H1 (cell line): Measurements from ENCODE around the gene ANO2. TPM values are rescaled to one million over a fixed set of nuclear protein-coding genes. Genes with fewer than 3 reads are reported as not detected.

Experiments
- CTCF ChIA-PET: fragments of 300-600 bp; sonication (Branson Sonifier 250); formaldehyde crosslinking; loops from one replicate; lab custom pipeline; 2021; ENCODE audit not compliant: partially characterized antibody; lab: Charles Lee
- POLR2A ChIA-PET: fragments of 300-600 bp; sonication (Branson Sonifier 250); formaldehyde crosslinking; loops from one replicate; lab custom pipeline; 2021; ENCODE audit warnings: inconsistent platforms; ENCODE audit not compliant: partially characterized antibody; lab: Charles Lee
- DNase-seq, 2 experiments: peaks; one replicate each; pipeline versions ENCODE4 v3.0.0 to v3.0.0-alpha.2; 2010 to 2022; ENCODE audit warnings: low spot score in 2 of 2, low read depth in 1 of 2, mixed read lengths in 1 of 2
- FAIRE-seq: peaks from 2 replicates; lab custom pipeline; 2011; peaks lifted over from hg19 to GRCh38; lab: Jason Lieb, UNC
- H2AFZ ChIP-seq: 2 replicates; pipeline ENCODE4 v1.8.1; 2012; ENCODE audit warnings: low read length, inconsistent platforms
- H2AK5ac ChIP-seq: 2 replicates; pipeline ENCODE4 v1.6.1; 2013; ENCODE audit warnings: low read depth, low read length
- H2BK120ac ChIP-seq: replicated peaks from 2 replicates; pipeline ENCODE3; 2013; ENCODE audit warnings: low read depth, low read length, inconsistent platforms
- H2BK12ac ChIP-seq: 2 replicates; pipeline ENCODE4 v1.6.1; 2013; ENCODE audit warnings: low read depth, low read length
- H2BK15ac ChIP-seq: 2 replicates; pipeline ENCODE4 v1.6.1; 2013; ENCODE audit warnings: low read length
- H2BK20ac ChIP-seq: 2 replicates; pipeline ENCODE4 v1.6.1; 2013; ENCODE audit warnings: low read length
- H2BK5ac ChIP-seq: 2 replicates; pipeline ENCODE4 v1.6.1; 2013; ENCODE audit warnings: low read depth, low read length
- H3K14ac ChIP-seq: 2 replicates; pipeline ENCODE4 v1.6.1; 2013; ENCODE audit warnings: inconsistent platforms; ENCODE audit not compliant: insufficient read length
- H3K18ac ChIP-seq: 2 replicates; pipeline ENCODE4 v1.6.1; 2013; ENCODE audit warnings: low read length; ENCODE audit errors: extremely low read depth
- H3K23ac ChIP-seq: 2 replicates; pipeline ENCODE4 v1.6.1; 2013; ENCODE audit warnings: inconsistent platforms; ENCODE audit not compliant: insufficient read length
- H3K23me2 ChIP-seq: 2 replicates; pipeline ENCODE4 v1.6.1; 2013; ENCODE audit warnings: low read depth, low read length
- H3K27ac ChIP-seq: 2 replicates; pipeline ENCODE4 v1.6.1; 2011; ENCODE audit warnings: low read depth, low read length, inconsistent platforms
- H3K27me3 ChIP-seq, 4 experiments: replicated peaks in 1 of 4; 1 replicate in 1 of 4; 2 replicates in 3 of 4; pipeline versions ENCODE4 v1.6.1 to v1.8.1; 2011 to 2013; ENCODE audit warnings: low read length in 3 of 4, mild to moderate bottlenecking in 3 of 4, inconsistent platforms in 2 of 4, mixed read lengths in 2 of 4, moderate library complexity in 1 of 4; ENCODE audit not compliant: control insufficient read depth in 3 of 4, insufficient read depth in 3 of 4; ENCODE audit errors: extremely low read depth in 1 of 4
- H3K36me3 ChIP-seq, 4 experiments: 2 replicates each; pipeline versions ENCODE4 v1.6.1 to v1.8.1; 2011 to 2013; ENCODE audit warnings: mild to moderate bottlenecking in 4 of 4, low read length in 3 of 4, moderate library complexity in 2 of 4, control low read depth in 1 of 4, inconsistent platforms in 1 of 4; ENCODE audit not compliant: insufficient read depth in 4 of 4, control insufficient read depth in 2 of 4
- H3K4ac ChIP-seq: replicated peaks from 2 replicates; pipeline ENCODE3; 2013; ENCODE audit warnings: low read length, low read depth, mixed read lengths, inconsistent platforms; ENCODE audit not compliant: insufficient read length
- H3K4me1 ChIP-seq, 4 experiments: replicated peaks in 1 of 4; 1 replicate in 1 of 4; 2 replicates in 3 of 4; pipeline versions ENCODE4 v1.6.1 to v1.8.1; 2011 to 2013; ENCODE audit warnings: low read length in 3 of 4, inconsistent platforms in 2 of 4, mixed read lengths in 1 of 4; ENCODE audit not compliant: insufficient read depth in 4 of 4, control insufficient read depth in 3 of 4
- H3K4me2 ChIP-seq, 2 experiments: 2 replicates each; pipeline versions ENCODE4 v1.6.1 to v1.8.1; 2011 to 2013; ENCODE audit warnings: low read depth in 2 of 2, low read length in 2 of 2, control low read depth in 1 of 2, inconsistent platforms in 1 of 2, mild to moderate bottlenecking in 1 of 2; ENCODE audit not compliant: insufficient read depth in 1 of 2
- H3K4me3 ChIP-seq, 4 experiments: fragments of 200-600, 300-600 bp in 1 of 4; sonication (generic), shearing (Covaris generic), sonication (Bioruptor Twin) in 1 of 4; 2 replicates each; pipeline versions ENCODE4 v1.5.1 to v1.8.1; 2011 to 2016; ENCODE audit warnings: low read length in 4 of 4, low read depth in 3 of 4, control low read depth in 2 of 4, inconsistent platforms in 2 of 4, mild to moderate bottlenecking in 2 of 4, mixed read lengths in 1 of 4, moderate library complexity in 1 of 4; ENCODE audit not compliant: insufficient read depth in 2 of 4; ENCODE audit errors: extremely low read depth in 1 of 4
- H3K56ac ChIP-seq: replicated peaks from 2 replicates; pipeline ENCODE3; 2013; ENCODE audit warnings: low read depth, mild to moderate bottlenecking, mixed read lengths, low read length, inconsistent platforms; ENCODE audit not compliant: insufficient read length
- H3K79me1 ChIP-seq: 2 replicates; pipeline ENCODE4 v1.6.1; 2013; ENCODE audit warnings: low read depth, low read length, control low read depth
- H3K79me2 ChIP-seq, 2 experiments: 2 replicates each; pipeline versions ENCODE4 v1.6.1 to v1.8.1; 2012 to 2013; ENCODE audit warnings: low read length in 2 of 2, mild to moderate bottlenecking in 2 of 2, inconsistent platforms in 1 of 2; ENCODE audit not compliant: insufficient read depth in 2 of 2, control insufficient read depth in 1 of 2
- H3K9ac ChIP-seq, 4 experiments: replicated peaks in 1 of 4; 1 replicate in 1 of 4; 2 replicates in 3 of 4; pipeline versions ENCODE4 v1.6.1 to v1.8.1; 2011 to 2013; ENCODE audit warnings: low read depth in 3 of 4, low read length in 3 of 4, control low read depth in 2 of 4, mild to moderate bottlenecking in 2 of 4, moderate library complexity in 2 of 4, inconsistent platforms in 1 of 4; ENCODE audit errors: extremely low read depth in 1 of 4
- H3K9me3 ChIP-seq, 2 experiments: 2 replicates each; pipeline versions ENCODE4 v1.6.1 to v1.8.1; 2012 to 2013; ENCODE audit warnings: mild to moderate bottlenecking in 2 of 2, moderate library complexity in 2 of 2, control low read depth in 1 of 2, inconsistent platforms in 1 of 2, low read depth in 1 of 2, low read length in 1 of 2, mixed read lengths in 1 of 2; ENCODE audit not compliant: insufficient read depth in 2 of 2
- H4K20me1 ChIP-seq, 2 experiments: replicated peaks in 1 of 2; 2 replicates each; pipeline versions ENCODE3 to v1.8.1; 2011 to 2013; ENCODE audit warnings: inconsistent platforms in 2 of 2, low read length in 2 of 2, mild to moderate bottlenecking in 1 of 2; ENCODE audit not compliant: insufficient read depth in 2 of 2, control insufficient read depth in 1 of 2
- H4K5ac ChIP-seq: 2 replicates; pipeline ENCODE4 v1.6.1; 2013; ENCODE audit warnings: low read length, low read depth, mixed read lengths, inconsistent platforms; ENCODE audit not compliant: insufficient read length
- H4K8ac ChIP-seq: 2 replicates; pipeline ENCODE4 v1.8.0; 2013; ENCODE audit warnings: mild to moderate bottlenecking, moderate library complexity, low read length, inconsistent platforms; ENCODE audit not compliant: insufficient read depth; ENCODE audit errors: extremely low read depth
- H4K91ac ChIP-seq: replicated peaks from 2 replicates; pipeline ENCODE3; 2013; ENCODE audit warnings: low read length, mixed read lengths, inconsistent platforms; ENCODE audit not compliant: insufficient read length
- BRCA1 ChIP-seq: IDR thresholded peaks from 2 replicates; pipeline ENCODE4 v1.6.1; 2012; ENCODE audit warnings: low read depth, low read length, improper control_type of control experiment
- CBX5 ChIP-seq: fragments of 300-800, 300-1000 bp; sonication (generic); IDR thresholded peaks from 2 replicates; pipeline ENCODE4 v1.7.1; 2016; ENCODE audit warnings: antibody characterized with exemption, low read length, low read depth
- CHD2 ChIP-seq: IDR thresholded peaks from 2 replicates; pipeline ENCODE4 v1.6.1; 2012; ENCODE audit warnings: low read length, improper control_type of control experiment
- PHF8 ChIP-seq: fragments of 200-600 bp; sonication (generic); conservative IDR thresholded peaks from 2 replicates; pipeline ENCODE4 v1.7.1; 2012; ENCODE audit warnings: low read depth, mild to moderate bottlenecking, inconsistent platforms, low read length, moderate library complexity
- POLR2A ChIP-seq, 2 experiments: IDR thresholded peaks; 1 replicate in 1 of 2; 2 replicates in 1 of 2; pipeline ENCODE4 v1.6.1; 2011; ENCODE audit warnings: low read depth in 2 of 2, low read length in 2 of 2, mild to moderate bottlenecking in 2 of 2; ENCODE audit errors: control extremely low read depth in 1 of 2
- RAD21 ChIP-seq, 2 experiments: IDR thresholded peaks in 1 of 2; conservative IDR thresholded peaks in 1 of 2; 2 replicates each; pipeline ENCODE4 v1.6.1; 2011; ENCODE audit warnings: low read depth in 2 of 2, low read length in 2 of 2, improper control_type of control experiment in 1 of 2, inconsistent platforms in 1 of 2, mild to moderate bottlenecking in 1 of 2, moderate library complexity in 1 of 2
- SAP30 ChIP-seq: fragments of 300-600 bp; sonication (generic); IDR thresholded peaks from 2 replicates; pipeline ENCODE4 v1.7.1; 2012; ENCODE audit warnings: low read length, moderate library complexity, mild to moderate bottlenecking, inconsistent platforms; ENCODE audit not compliant: insufficient read depth, insufficient replicate concordance
- SIX5 ChIP-seq: IDR thresholded peaks from 2 replicates; pipeline ENCODE4 v1.6.1; 2011; ENCODE audit warnings: mild to moderate bottlenecking, low read depth, low read length
- SP4 ChIP-seq: IDR thresholded peaks from 2 replicates; pipeline ENCODE4 v1.6.1; 2012; ENCODE audit warnings: low read length, inconsistent platforms
- SUZ12 ChIP-seq: fragments of 200-600 bp; sonication (generic); IDR thresholded peaks from 2 replicates; pipeline ENCODE4 v1.6.1; 2012; ENCODE audit warnings: mild to moderate bottlenecking, inconsistent platforms, low read length, moderate library complexity, mixed read lengths
- TCF12 ChIP-seq: IDR thresholded peaks from 2 replicates; pipeline ENCODE4 v1.6.1; 2011; ENCODE audit warnings: low read depth, mild to moderate bottlenecking, low read length
- WGBS, 2 experiments: shearing (Covaris generic) in 1 of 2; methylation state at CpG; one replicate each; pipeline versions ENCODE4 v1.1.6 to v1.1.7; 2013 to 2015; ENCODE audit warnings: low lambda C conversion rate in 2 of 2, mixed read lengths in 2 of 2, inconsistent platforms in 1 of 2, low coverage in 1 of 2, missing lambda C conversion rate in 1 of 2; ENCODE audit not compliant: insufficient replicate concordance in 2 of 2, insufficient coverage in 1 of 2, insufficient read length in 1 of 2; ENCODE audit errors: extremely low coverage in 1 of 2, missing lambda C conversion rate in 1 of 2; 5-methylcytosine and 5-hydroxymethylcytosine counted together
- polyA plus RNA-seq, 7 experiments: library from polyadenylated mRNA; depleted of rRNA in 3 of 7; stranded (reverse) in 5 of 7; unstranded in 2 of 7; fragments of >200 nt in 5 of 7; fragments of 200-250 nt in 2 of 7; gene quantifications; 1 replicate in 5 of 7; 2 replicates in 1 of 7; 4 replicates in 1 of 7; pipeline versions ENCODE4 v1.2.1 to v1.2.3, GENCODE V29; 2011 to 2013; ENCODE audit warnings: missing spikeins in 2 of 7, mixed read lengths in 2 of 7
- total RNA-seq: library from RNA; stranded (reverse); fragmentation: NEBNext Ultra II Directional; extraction: Animal tissue kit (Norgen Biotek cat#: 25700); gene quantifications from 2 replicates; pipeline ENCODE4 v1.2.1, GENCODE V29; 2021
- TF ChIP-seq, protein P1 (sequence below): IDR thresholded peaks from 2 replicates; pipeline ENCODE4 v1.6.1; 2011; ENCODE audit warnings: low read depth, mild to moderate bottlenecking, low read length; ENCODE audit not compliant: insufficient read depth

The ANO2 gene
- total and polyA plus RNA-seq, 2 of the 8 experiments (the other 6 are each of a cell fraction or from before 2014, with no cell fraction given) = 1.9 to 5.5 TPM

DNA sequence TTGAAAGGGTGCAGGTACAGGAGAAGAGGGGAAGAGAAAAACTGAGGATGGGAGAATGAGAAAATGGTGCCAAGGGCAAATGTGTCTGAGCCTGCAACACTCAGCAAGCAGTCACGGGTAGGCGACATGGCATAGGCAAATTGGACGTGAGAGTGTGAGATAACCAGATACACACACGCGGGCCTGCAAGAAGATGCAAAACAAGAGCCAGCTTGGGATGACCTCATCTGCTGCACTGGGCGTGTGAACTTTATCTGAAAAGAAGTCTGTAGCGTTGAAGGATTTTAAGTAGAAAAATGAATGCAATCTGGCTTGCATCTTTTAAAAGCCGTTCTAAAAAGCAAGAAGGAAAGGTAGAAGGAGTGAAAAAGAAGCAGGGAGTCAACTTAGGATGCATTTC, 352.7 kb downstream of the ANO2 start:
- no peak overlapping the region for H4K91ac ChIP-seq
- TF ChIP-seq CBX5 = no peak
- no peak for TF ChIP-seq SUZ12
- no peak for TF ChIP-seq SIX5
- TF ChIP-seq POLR2A (IDR thresholded peaks at IDR 0.05; ENCODE audit: control extremely low read depth in 1 of 2, low read depth in 2 of 2, low read length in 2 of 2) = no peak
- no peak for TF ChIP-seq SAP30
- no peak for TF ChIP-seq CHD2
- no peak for TF ChIP-seq RAD21 (IDR thresholded peaks at IDR 0.05 in 1 of 2, conservative IDR thresholded peaks at IDR 0.05 in 1 of 2; ENCODE audit: low read depth in 2 of 2, low read length in 2 of 2)
- TF ChIP-seq TCF12 = no peak
- no peak for TF ChIP-seq PHF8
- no peak for TF ChIP-seq SP4
- no peak for TF ChIP-seq BRCA1
- TF ChIP-seq, protein P1, sequence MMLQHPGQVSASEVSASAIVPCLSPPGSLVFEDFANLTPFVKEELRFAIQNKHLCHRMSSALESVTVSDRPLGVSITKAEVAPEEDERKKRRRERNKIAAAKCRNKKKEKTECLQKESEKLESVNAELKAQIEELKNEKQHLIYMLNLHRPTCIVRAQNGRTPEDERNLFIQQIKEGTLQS = no peak
- ChIA-PET POLR2A (no interaction called here), CTCF (interaction anchor here (1.5 to 1.7 kb wide), 2 partner anchors 11 to 57 kb away, joined by 4 to 5 read pairs; no protein-coding TSS in a partner anchor)
- FAIRE-seq (no peak), DNase-seq (no peak)
- H4K8ac ChIP-seq = no peak overlapping the region
- no peak overlapping the region for H3K4ac ChIP-seq
- H3K23ac ChIP-seq = no peak overlapping the region
- H2BK120ac ChIP-seq = no peak overlapping the region
- no peak overlapping the region for H3K14ac ChIP-seq
- no peak overlapping the region for H2AK5ac ChIP-seq
- H3K27me3 ChIP-seq = peaks cover 0 to 2% (median 0%) of the 10 kb centered on the region in 4 experiments; a peak in 1 of 7 replicates
- H2BK15ac ChIP-seq = no peak overlapping the region
- H3K79me2 ChIP-seq = no peaks in the 10 kb centered on the region
- peak overlapping the region; percentile 24; the same call in 1 of the 2 replicates for H2BK20ac ChIP-seq
- no peaks in the 10 kb centered on the region for H4K20me1 ChIP-seq
- H4K5ac ChIP-seq = no peak overlapping the region
- H3K4me2 ChIP-seq = no peak overlapping the region
- 91% methylated on average over 8 of the region's 8 CpGs; no CpG with 5 or more reads in 1 of the 2 experiments for WGBS, 2 experiments
- no peak overlapping the region for H3K9ac ChIP-seq
- peaks cover 5 to 17% (median 8%) of the 10 kb centered on the region in 4 experiments; a peak in 5 of 7 replicates for H3K4me1 ChIP-seq
- H3K18ac ChIP-seq = no peak overlapping the region
- no peaks in the 10 kb centered on the region for H3K36me3 ChIP-seq
- H3K79me1 ChIP-seq = no peaks in the 10 kb centered on the region
- H3K4me3 ChIP-seq = no peak overlapping the region
- H3K56ac ChIP-seq = no peak overlapping the region
- no peaks in the 10 kb centered on the region for H3K9me3 ChIP-seq
- H3K23me2 ChIP-seq = no peaks in the 10 kb centered on the region
- H2BK12ac ChIP-seq = 0 out of 2 replicates have a peak overlapping the region, but pooled peaks have one; percentile 75
- no peak overlapping the region for H3K27ac ChIP-seq
- no peak overlapping the region for H2BK5ac ChIP-seq
- H2AFZ ChIP-seq = no peak overlapping the region
